Uterus (tissue), 2 donors: ENCODE data around the gene DUSP7.

ENCODE experiments used
- POLR2A ChIP-seq, 2 donors: fragments of 450-650 bp; IDR thresholded peaks; one replicate each; pipeline ENCODE4 v1.6.1; 2016; ENCODE audit warnings: antibody characterized with exemption in 2 of 2, mild to moderate bottlenecking in 1 of 2, moderate library complexity in 1 of 2
- TF ChIP-seq, protein P1 (sequence below), 4 experiments: fragments of 200-600 bp in 2 of 4; fragments of 450-650 bp in 2 of 4; sonication (generic) in 2 of 4; IDR thresholded peaks; one replicate each; pipeline ENCODE4 v1.5.1; 2016 to 2019; ENCODE audit warnings: antibody characterized with exemption in 4 of 4, mild to moderate bottlenecking in 2 of 4, moderate library complexity in 1 of 4

DNA sequence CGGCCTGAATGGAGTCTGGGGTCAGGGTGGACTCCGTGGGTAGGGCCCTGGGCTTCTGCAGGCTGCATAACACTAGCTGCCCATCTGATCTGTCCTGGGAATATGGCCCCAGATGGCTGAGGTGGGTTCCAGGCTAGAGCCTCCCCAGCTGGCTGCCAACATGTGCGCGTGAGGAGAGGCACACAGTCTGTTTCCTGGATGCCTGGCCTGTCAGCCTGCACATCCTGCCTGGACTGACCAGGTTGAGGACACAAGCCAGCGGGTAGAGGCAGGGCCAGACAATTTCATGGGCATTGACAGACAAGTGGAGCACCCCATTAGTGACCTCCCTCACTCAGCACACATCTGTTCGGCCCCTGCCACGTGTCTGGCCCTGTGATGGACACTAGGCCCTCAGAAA, 30.9 kb downstream of the DUSP7 start:
- TF ChIP-seq, protein P1, sequence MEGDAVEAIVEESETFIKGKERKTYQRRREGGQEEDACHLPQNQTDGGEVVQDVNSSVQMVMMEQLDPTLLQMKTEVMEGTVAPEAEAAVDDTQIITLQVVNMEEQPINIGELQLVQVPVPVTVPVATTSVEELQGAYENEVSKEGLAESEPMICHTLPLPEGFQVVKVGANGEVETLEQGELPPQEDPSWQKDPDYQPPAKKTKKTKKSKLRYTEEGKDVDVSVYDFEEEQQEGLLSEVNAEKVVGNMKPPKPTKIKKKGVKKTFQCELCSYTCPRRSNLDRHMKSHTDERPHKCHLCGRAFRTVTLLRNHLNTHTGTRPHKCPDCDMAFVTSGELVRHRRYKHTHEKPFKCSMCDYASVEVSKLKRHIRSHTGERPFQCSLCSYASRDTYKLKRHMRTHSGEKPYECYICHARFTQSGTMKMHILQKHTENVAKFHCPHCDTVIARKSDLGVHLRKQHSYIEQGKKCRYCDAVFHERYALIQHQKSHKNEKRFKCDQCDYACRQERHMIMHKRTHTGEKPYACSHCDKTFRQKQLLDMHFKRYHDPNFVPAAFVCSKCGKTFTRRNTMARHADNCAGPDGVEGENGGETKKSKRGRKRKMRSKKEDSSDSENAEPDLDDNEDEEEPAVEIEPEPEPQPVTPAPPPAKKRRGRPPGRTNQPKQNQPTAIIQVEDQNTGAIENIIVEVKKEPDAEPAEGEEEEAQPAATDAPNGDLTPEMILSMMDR (IDR thresholded peaks at IDR 0.05): no peak
- TF ChIP-seq POLR2A (IDR thresholded peaks at IDR 0.05): no peak
